BJ (cell line): ENCODE measurements around the gene VWA8. TPM values are rescaled to one million over a fixed set of nuclear protein-coding genes. Genes with fewer than 3 reads are reported as not detected.
A peak's percentile ranks its signal among the peaks of the same experiment; 100 is the strongest.

Experiments used
- CTCF ChIA-PET: fragments of 350-600 bp; formaldehyde crosslinking; extraction: SDS; loops from one replicate; lab custom pipeline; 2021; ENCODE audit warnings: antibody characterized with exemption, inconsistent platforms; lab: Yijun Ruan, JAX
- POLR2A ChIA-PET: fragments of 300-600 bp; sonication (Branson Sonifier 250); formaldehyde crosslinking; extraction: SDS; loops from one replicate; lab custom pipeline; 2021; ENCODE audit warnings: antibody characterized with exemption; lab: Charles Lee
- DNase-seq: peaks from one replicate; pipeline ENCODE4 v3.0.0-alpha.2; 2011; ENCODE audit warnings: low read depth
- H3K27me3 ChIP-seq: 2 replicates; pipeline ENCODE4 v1.6.0; 2011; ENCODE audit warnings: low read length; ENCODE audit not compliant: control insufficient read depth, insufficient read depth
- H3K36me3 ChIP-seq: 2 replicates; pipeline ENCODE4 v1.5.1; 2011; ENCODE audit warnings: low read length; ENCODE audit not compliant: control insufficient read depth, insufficient read depth
- H3K4me3 ChIP-seq: 2 replicates; pipeline ENCODE4 v1.5.1; 2011; ENCODE audit warnings: low read depth, mild to moderate bottlenecking, control low read depth, low read length
- polyA plus RNA-seq: library from polyadenylated mRNA; depleted of rRNA; stranded (reverse); fragments of >200 nt; gene quantifications from 2 replicates; pipeline ENCODE4 v1.2.3, GENCODE V29; 2011
- TF ChIP-seq, protein P1 (sequence below): IDR thresholded peaks from 2 replicates; pipeline ENCODE4 v1.5.1; 2011; ENCODE audit warnings: low read depth, mild to moderate bottlenecking, control low read depth, inconsistent platforms, low read length, moderate library complexity; ENCODE audit not compliant: insufficient read depth

Gene VWA8
- polyA plus RNA-seq, 1 experiment, result 5.9 TPM

DNA sequence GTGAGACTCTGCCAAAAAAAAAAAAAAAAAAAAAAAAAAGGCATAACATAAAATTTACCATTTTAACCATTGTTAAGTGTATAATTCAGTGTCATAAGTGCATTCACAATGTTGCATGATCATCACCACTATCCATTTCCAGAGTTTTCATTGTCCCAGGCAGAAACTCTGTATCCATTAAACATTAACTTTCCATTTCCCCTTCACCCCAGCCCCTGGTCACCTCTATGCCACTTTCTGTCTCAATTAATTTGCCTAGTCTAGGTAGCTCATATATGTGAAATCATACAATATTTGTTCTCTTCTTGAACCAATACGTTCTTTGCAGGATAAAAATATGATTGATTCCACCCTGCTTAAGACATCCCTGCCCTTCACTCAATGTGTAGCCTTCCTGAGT lies 31.0 kb upstream of the VWA8 start:
- no peak overlapping the region for H3K4me3 ChIP-seq
- ChIA-PET POLR2A (no interaction called here), CTCF (interaction anchor here (1.4 to 1.5 kb wide), 2 partner anchors 10 to 19 kb away, joined by 4 read pairs; no protein-coding TSS in a partner anchor)
- H3K27me3 ChIP-seq, result peaks cover 2% of the 10 kb centered on the region; the same call in 1 of the 2 replicates
- TF ChIP-seq, protein P1, sequence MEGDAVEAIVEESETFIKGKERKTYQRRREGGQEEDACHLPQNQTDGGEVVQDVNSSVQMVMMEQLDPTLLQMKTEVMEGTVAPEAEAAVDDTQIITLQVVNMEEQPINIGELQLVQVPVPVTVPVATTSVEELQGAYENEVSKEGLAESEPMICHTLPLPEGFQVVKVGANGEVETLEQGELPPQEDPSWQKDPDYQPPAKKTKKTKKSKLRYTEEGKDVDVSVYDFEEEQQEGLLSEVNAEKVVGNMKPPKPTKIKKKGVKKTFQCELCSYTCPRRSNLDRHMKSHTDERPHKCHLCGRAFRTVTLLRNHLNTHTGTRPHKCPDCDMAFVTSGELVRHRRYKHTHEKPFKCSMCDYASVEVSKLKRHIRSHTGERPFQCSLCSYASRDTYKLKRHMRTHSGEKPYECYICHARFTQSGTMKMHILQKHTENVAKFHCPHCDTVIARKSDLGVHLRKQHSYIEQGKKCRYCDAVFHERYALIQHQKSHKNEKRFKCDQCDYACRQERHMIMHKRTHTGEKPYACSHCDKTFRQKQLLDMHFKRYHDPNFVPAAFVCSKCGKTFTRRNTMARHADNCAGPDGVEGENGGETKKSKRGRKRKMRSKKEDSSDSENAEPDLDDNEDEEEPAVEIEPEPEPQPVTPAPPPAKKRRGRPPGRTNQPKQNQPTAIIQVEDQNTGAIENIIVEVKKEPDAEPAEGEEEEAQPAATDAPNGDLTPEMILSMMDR, result no peak
- no peak for DNase-seq
- no peaks in the 10 kb centered on the region for H3K36me3 ChIP-seq

DNA sequence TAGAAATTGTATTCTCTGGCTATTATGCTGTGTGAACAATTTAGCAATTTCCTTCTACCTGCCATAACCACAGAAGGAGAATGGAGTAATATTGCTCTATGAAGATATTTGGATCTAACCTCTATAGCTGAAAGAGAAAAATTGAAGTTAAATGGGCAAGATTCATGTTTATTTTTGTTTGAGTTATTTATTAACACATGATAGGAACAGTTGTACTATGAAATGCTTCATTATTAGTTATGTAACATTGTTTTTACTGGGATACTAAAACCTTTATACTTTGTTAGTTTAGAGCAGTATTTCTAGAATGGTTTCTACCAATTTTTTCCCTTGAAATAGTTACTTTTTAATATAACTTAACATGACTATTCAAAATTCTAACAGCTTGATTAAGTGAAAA lies 27.3 kb upstream of the VWA8 start:
- POLR2A ChIA-PET, result no interaction called here
- TF ChIP-seq, protein P1, result no peak
- Histone ChIP-seq H3K4me3 (no peak overlapping the region), H3K36me3 (no peaks in the 10 kb centered on the region), H3K27me3 (no peaks in the 10 kb centered on the region)
- no peak for DNase-seq
- CTCF ChIA-PET, result interaction anchor here (1.0 kb wide), 1 partner anchor 16 kb away, joined by 3 read pairs; no protein-coding TSS in a partner anchor

DNA sequence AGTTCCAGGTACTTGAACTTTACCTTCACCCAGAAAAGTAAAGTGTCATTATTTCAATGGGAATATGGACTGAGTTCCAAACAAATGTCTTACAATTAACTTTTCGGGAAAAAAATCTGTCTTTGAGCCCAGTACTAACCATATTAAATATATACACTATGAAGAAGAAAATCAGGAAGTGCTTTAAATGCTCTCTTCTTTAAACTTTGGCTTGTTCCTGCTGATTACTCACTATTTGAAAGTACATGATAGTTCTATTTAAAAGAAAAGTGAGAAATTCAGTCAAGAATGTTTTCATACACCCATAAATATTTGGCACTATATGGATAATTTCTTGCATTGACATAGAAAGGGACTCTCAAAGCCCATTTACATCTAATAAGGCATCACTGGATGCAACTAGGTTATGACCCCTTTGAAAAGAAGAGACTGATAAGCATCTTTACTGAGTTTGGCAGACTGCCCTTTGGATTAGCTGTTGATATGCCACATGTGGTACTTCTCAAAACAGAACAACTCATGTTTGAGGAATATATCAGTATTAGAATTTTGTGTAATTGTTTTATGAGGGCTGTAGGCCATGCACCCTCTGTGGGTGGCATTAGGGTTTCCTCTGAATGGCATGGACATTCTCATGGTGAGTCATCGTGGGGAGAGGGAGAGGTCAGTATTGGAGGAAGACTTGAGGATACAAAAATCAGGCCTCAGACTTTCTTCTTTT lies 25.0 kb upstream of the VWA8 start:
- TF ChIP-seq, protein P1, result no peak
- peak; percentile 37 for DNase-seq
- ChIA-PET POLR2A (no interaction called here), CTCF (no interaction called here)
- Histone ChIP-seq H3K36me3 (no peaks in the 10 kb centered on the region), H3K27me3 (no peaks in the 10 kb centered on the region), H3K4me3 (no peak overlapping the region)

DNA sequence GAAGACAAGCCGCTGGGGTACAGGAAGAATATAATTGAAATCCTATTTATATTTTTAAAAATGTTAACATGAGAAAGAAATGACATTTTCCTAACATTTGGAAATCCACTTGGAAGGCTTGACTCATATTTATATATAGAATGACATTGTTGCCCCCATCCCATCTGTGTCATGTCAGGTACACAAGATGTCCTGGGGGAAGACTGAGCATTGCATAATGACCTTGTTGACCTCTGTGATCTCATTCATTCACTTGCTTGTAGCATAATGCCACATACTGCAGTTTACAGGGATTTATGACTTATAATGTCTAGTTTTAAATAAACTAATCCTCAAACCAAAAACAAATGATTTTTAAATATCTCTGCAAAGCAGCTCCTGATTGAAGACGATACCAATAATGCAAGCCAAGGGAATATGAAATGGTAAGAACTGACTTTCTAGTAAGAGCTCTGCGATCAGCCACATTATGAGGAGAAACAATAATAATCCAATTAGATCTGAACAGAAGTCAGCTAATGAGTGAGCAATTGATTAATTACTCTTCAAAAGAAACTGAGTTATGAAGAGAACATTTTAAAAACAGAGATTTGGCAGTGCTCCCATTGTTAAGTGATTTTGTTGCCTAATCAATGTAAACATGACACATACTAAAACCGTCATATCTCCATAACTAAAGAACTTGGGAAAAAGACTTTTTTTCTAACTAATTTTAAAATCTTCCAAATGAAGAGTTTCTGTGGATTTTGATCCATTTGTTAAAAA lies 21.2 kb upstream of the VWA8 start:
- H3K4me3 ChIP-seq, result no peak overlapping the region
- ChIA-PET CTCF (no interaction called here), POLR2A (no interaction called here)
- H3K27me3 ChIP-seq, result no peaks in the 10 kb centered on the region
- TF ChIP-seq, protein P1, result no peak
- no peak for DNase-seq
- no peaks in the 10 kb centered on the region for H3K36me3 ChIP-seq

DNA sequence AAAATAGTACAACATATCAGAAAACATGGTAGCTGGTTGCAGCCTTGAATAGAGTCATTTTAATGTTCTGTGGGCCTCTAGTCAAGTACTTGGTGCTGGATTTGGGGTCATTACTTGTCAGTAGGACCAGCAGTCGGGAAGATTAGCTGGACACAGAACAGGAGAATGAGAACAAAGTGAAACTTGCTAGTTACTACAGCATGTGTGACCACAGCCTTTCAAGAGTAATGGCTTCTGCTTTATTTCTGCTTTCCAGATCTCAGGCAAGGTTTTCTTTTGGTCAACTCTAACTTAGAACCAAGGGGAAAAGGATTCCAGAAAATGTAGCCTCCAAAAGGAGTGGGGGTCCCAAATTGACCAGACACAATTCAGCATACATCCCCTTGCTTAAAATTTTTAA lies 17.1 kb upstream of the VWA8 start:
- no peak overlapping the region for H3K4me3 ChIP-seq
- ChIA-PET CTCF (interaction anchor here (1.7 kb wide), 1 partner anchor 310 kb away, joined by 3 read pairs; no protein-coding TSS in a partner anchor), POLR2A (no interaction called here)
- no peaks in the 10 kb centered on the region for H3K36me3 ChIP-seq
- TF ChIP-seq, protein P1, result no peak
- DNase-seq, result no peak
- H3K27me3 ChIP-seq, result no peaks in the 10 kb centered on the region
